Measurements from ENCODE around the gene TSEN15.

The TSEN15 gene

GRCh38 chr1:184032306-184032929 lies 19.1 kb upstream of the TSEN15 start:
- H3K79me2 ChIP-seq (ENCODE audit: control insufficient read depth, low read length), result no peaks in the 10 kb centered on the region
- TF ChIP-seq EZH2phosphoT487 (IDR thresholded peaks at IDR 0.05; ENCODE audit: borderline replicate concordance, low read length), result no peak
- no peak for TF ChIP-seq CTCF (IDR thresholded peaks at IDR 0.05; ENCODE audit: low read depth, low read length, poor library complexity, severe bottlenecking)
- H3K9me2 ChIP-seq (replicated peaks; ENCODE audit: control insufficient read depth, low read length), result no peaks in the 10 kb centered on the region
- no peaks in the 10 kb centered on the region for H4K20me1 ChIP-seq (ENCODE audit: control insufficient read depth, insufficient read depth, low read depth, low read length)
- no peak overlapping the region for H3K4me2 ChIP-seq (ENCODE audit: low read length)
- no peak overlapping the region for H3K27ac ChIP-seq (ENCODE audit: low read depth, low read length)
- H3K36me3 ChIP-seq (ENCODE audit: control insufficient read depth, low read length), result no peaks in the 10 kb centered on the region
- no peaks in the 10 kb centered on the region for H3K9me3 ChIP-seq (ENCODE audit: control insufficient read depth, insufficient read depth, low read length)
- H3K4me3 ChIP-seq (ENCODE audit: low read length), result no peak overlapping the region
- no peaks in the 10 kb centered on the region for H3K4me1 ChIP-seq (ENCODE audit: control insufficient read depth, low read length)
- H3F3A ChIP-seq (ENCODE audit: control insufficient read depth, insufficient read depth), result no peaks in the 10 kb centered on the region
- H3K27me3 ChIP-seq (ENCODE audit: control insufficient read depth, low read length), result peaks cover 26% of the 10 kb centered on the region; the same call in 1 of the 2 replicates

- Histone ChIP-seq H3K36me3 (ENCODE audit: control insufficient read depth, low read length) (no peaks in the 10 kb centered on the region), H3K27me3 (ENCODE audit: control insufficient read depth, low read length) (peaks cover 26% of the 10 kb centered on the region; the same call in 1 of the 2 replicates), H3K9me2 (replicated peaks; ENCODE audit: control insufficient read depth, low read length) (no peaks in the 10 kb centered on the region), H3K4me2 (ENCODE audit: low read length) (no peak overlapping the region), H3K9me3 (ENCODE audit: control insufficient read depth, insufficient read depth, low read length) (no peaks in the 10 kb centered on the region), H3F3A (ENCODE audit: control insufficient read depth, insufficient read depth) (no peaks in the 10 kb centered on the region), H3K4me3 (ENCODE audit: low read length) (no peak overlapping the region), H3K27ac (ENCODE audit: low read depth, low read length) (no peak overlapping the region), H3K4me1 (ENCODE audit: control insufficient read depth, low read length) (no peaks in the 10 kb centered on the region), H4K20me1 (ENCODE audit: control insufficient read depth, insufficient read depth, low read depth, low read length) (no peaks in the 10 kb centered on the region), H3K79me2 (ENCODE audit: control insufficient read depth, low read length) (no peaks in the 10 kb centered on the region)
- no peak for TF ChIP-seq CTCF (IDR thresholded peaks at IDR 0.05; ENCODE audit: low read depth, low read length, poor library complexity, severe bottlenecking)
- no peak for TF ChIP-seq EZH2phosphoT487 (IDR thresholded peaks at IDR 0.05; ENCODE audit: borderline replicate concordance, low read length)
Observed at GRCh38 chr1:184032930-184033418, 18.6 kb upstream of the TSEN15 start.

- Histone ChIP-seq H3K4me2 (ENCODE audit: low read length) (no peak overlapping the region), H3K27ac (ENCODE audit: low read depth, low read length) (no peak overlapping the region), H3K27me3 (ENCODE audit: control insufficient read depth, low read length) (peaks cover 26% of the 10 kb centered on the region; the same call in 1 of the 2 replicates), H3K9me3 (ENCODE audit: control insufficient read depth, insufficient read depth, low read length) (no peaks in the 10 kb centered on the region), H3K9me2 (replicated peaks; ENCODE audit: control insufficient read depth, low read length) (no peaks in the 10 kb centered on the region), H3F3A (ENCODE audit: control insufficient read depth, insufficient read depth) (no peaks in the 10 kb centered on the region), H3K79me2 (ENCODE audit: control insufficient read depth, low read length) (no peaks in the 10 kb centered on the region), H3K36me3 (ENCODE audit: control insufficient read depth, low read length) (no peaks in the 10 kb centered on the region), H4K20me1 (ENCODE audit: control insufficient read depth, insufficient read depth, low read depth, low read length) (no peaks in the 10 kb centered on the region), H3K4me1 (ENCODE audit: control insufficient read depth, low read length) (no peaks in the 10 kb centered on the region), H3K4me3 (ENCODE audit: low read length) (no peak overlapping the region)
- TF ChIP-seq EZH2phosphoT487 (IDR thresholded peaks at IDR 0.05; ENCODE audit: borderline replicate concordance, low read length) (no peak), CTCF (IDR thresholded peaks at IDR 0.05; ENCODE audit: low read depth, low read length, poor library complexity, severe bottlenecking) (no peak)
Observed at GRCh38 chr1:184033711-184034167, 17.8 kb upstream of the TSEN15 start.
